ENCODE data around the gene GMPR. TPM values are rescaled to one million over a fixed set of nuclear protein-coding genes. Genes with fewer than 3 reads are reported as not detected.

Gene GMPR
- total and polyA plus RNA-seq, 10 of the 15 experiments (the other 5 are each of a cell fraction or from before 2014, with no cell fraction given): 0.15 to 1.8 (median 0.49) TPM; not detected in 1

GRCh38 chr6:16285467-16286150 is 47.2 kb downstream of the GMPR start (continued):
- no peak for TF ChIP-seq SMAD1 (IDR thresholded peaks at IDR 0.05; ENCODE audit: low read depth, partially characterized antibody)
- TF ChIP-seq BCL11A (IDR thresholded peaks at IDR 0.05; ENCODE audit: low read depth, low read length): no peak
- TF ChIP-seq ZNF622 (IDR thresholded peaks at IDR 0.05): no peak
- no peak for TF ChIP-seq RCOR1 (conservative IDR thresholded peaks at IDR 0.05; ENCODE audit: low read depth, low read length)

GRCh38 chr6:16286151-16286522 is 47.8 kb downstream of the GMPR start:
- BruUV-seq (replicated peaks): no TSS peak
- POLR2A ChIA-PET: interaction anchor here (0.6 to 1.2 kb wide), 4 partner anchors 12 to 120 kb away, joined by 3 read pairs; no protein-coding TSS in a partner anchor
- no peak overlapping the region for H3K4me2 ChIP-seq (ENCODE audit: control insufficient read depth, insufficient read depth)
- no peaks in the 10 kb centered on the region for H4K20me1 ChIP-seq (ENCODE audit: control insufficient read depth, insufficient read depth)
- DNase-seq (ENCODE audit: low read depth, low spot score): no peak
- in situ Hi-C loops (cut with MboI): loop anchor here (10.0 kb wide), 1 partner anchor 799 kb away; no protein-coding TSS in a partner anchor
- CTCF ChIA-PET: interaction anchor here (0.6 to 7.8 kb wide), 49 partner anchors 9 to 807 kb away, joined by 3 to 88 read pairs (median 4); partner anchors contain the start of gene ATXN1
- no peak for FAIRE-seq
- H3K4me1 ChIP-seq (ENCODE audit: control insufficient read depth, insufficient read depth, low read length): no peaks in the 10 kb centered on the region
- intact Hi-C loops (cut with micrococcal nuclease; ENCODE audit: unreplicated experiment): loop anchor here (1.0 to 10.0 kb wide), 3 partner anchors 45 to 799 kb away; no protein-coding TSS in a partner anchor
- no peaks in the 10 kb centered on the region for H3K9me3 ChIP-seq (replicated peaks; ENCODE audit: control insufficient read depth, insufficient read depth, low read length)
- peak; percentile 82 for ATAC-seq
- SMC1A ChIA-PET (ENCODE audit: uncharacterized antibody, unreplicated experiment): interaction anchor here (0.7 to 3.9 kb wide), 14 partner anchors 11 to 488 kb away, joined by 3 to 36 read pairs (median 3); no protein-coding TSS in a partner anchor
- WGBS (ENCODE audit: insufficient coverage, insufficient replicate concordance, low lambda C conversion rate, missing lambda C conversion rate): 60% methylated on average over 15 of the region's 15 CpGs
- H3K27me3 ChIP-seq (replicated peaks in 1 of 2; ENCODE audit: control insufficient read depth in 2 of 2, insufficient read depth in 2 of 2, low read length in 1 of 2): no peaks in the 10 kb centered on the region
- no peak overlapping the region for H3K27ac ChIP-seq (ENCODE audit: control insufficient read depth, insufficient read depth)
- no peaks in the 10 kb centered on the region for H3K79me2 ChIP-seq (ENCODE audit: control insufficient read depth, insufficient read depth, low read length)
- no peak overlapping the region for H3K4me3 ChIP-seq
- no peak overlapping the region for H3K9ac ChIP-seq (ENCODE audit: control insufficient read depth, insufficient read depth, low read length)
- RAD21 ChIA-PET (ENCODE audit: unreplicated experiment): interaction anchor here (0.9 to 6.2 kb wide), 13 partner anchors 12 to 800 kb away, joined by 3 to 40 read pairs (median 6); partner anchors contain the start of gene ATXN1
- H2AFZ ChIP-seq (ENCODE audit: control insufficient read depth, low read depth, low read length): no peak overlapping the region
- H3K36me3 ChIP-seq (ENCODE audit: control insufficient read depth in 2 of 2, insufficient read depth in 2 of 2, low read length in 1 of 2): no peaks in the 10 kb centered on the region
- TF ChIP-seq EED (IDR thresholded peaks at IDR 0.05; ENCODE audit: low read depth): 0 out of 2 replicates have a peak, but pooled peaks have one; percentile 32
- no peak for TF ChIP-seq USF1 (IDR thresholded peaks at IDR 0.05; ENCODE audit: borderline replicate concordance, extremely low read length, insufficient read depth, low read depth, low read length)
- no peak for TF ChIP-seq BCLAF1 (IDR thresholded peaks at IDR 0.05)
- peak; percentile 79 to 95 (median 84) for TF ChIP-seq CTCF (IDR thresholded peaks at IDR 0.05 in 2 of 3, conservative IDR thresholded peaks at IDR 0.05 in 1 of 3; ENCODE audit: control insufficient read depth in 2 of 3, extremely low read depth in 1 of 3, insufficient read depth in 1 of 3, low read depth in 3 of 3, low read length in 3 of 3)
- TF ChIP-seq ZNF687 (IDR thresholded peaks at IDR 0.05): no peak
- peak in 1 of 2 experiments; percentile 40; a peak in 2 of 4 replicates for TF ChIP-seq IKZF2 (IDR thresholded peaks at IDR 0.05)
- TF ChIP-seq RBBP5 (conservative IDR thresholded peaks at IDR 0.05): no peak
